NB4 (cell line): ENCODE results near the gene USP37.

Experiments used
- CTCF ChIP-seq: IDR thresholded peaks from one replicate; pipeline ENCODE4 v1.5.1; 2012; ENCODE audit warnings: low read depth, low read length
- MAX ChIP-seq: IDR thresholded peaks from 2 replicates; pipeline ENCODE4 v1.6.1; 2011; ENCODE audit warnings: low read depth, low read length
- MYC ChIP-seq: IDR thresholded peaks from 2 replicates; pipeline ENCODE4 v1.6.1; 2011; ENCODE audit warnings: low read depth, low read length
- POLR2A ChIP-seq: IDR thresholded peaks from 2 replicates; pipeline ENCODE4 v1.6.1; 2011; ENCODE audit warnings: mild to moderate bottlenecking; ENCODE audit not compliant: insufficient read length; ENCODE audit errors: extremely low read depth

GRCh38 chr2:218418717-218419458, 149.3 kb downstream of the USP37 start, which contains the start of gene VIL1:
- TF ChIP-seq CTCF = no peak
- no peak for TF ChIP-seq POLR2A
- TF ChIP-seq MYC = no peak
- no peak for TF ChIP-seq MAX
